ACC112 (cell line): ENCODE results near the gene DGKI.

Source experiments
- H2AFZ ChIP-seq: fragments of 200-600 bp; sonication (generic); one replicate; pipeline ENCODE4 v1.6.0; 2017; ENCODE audit warnings: antibody characterized with exemption, low read length; ENCODE audit not compliant: unreplicated experiment
- H3K27ac ChIP-seq: fragments of 200-600 bp; sonication (generic); 2 replicates; pipeline ENCODE4 v1.5.1; 2014; ENCODE audit warnings: low read depth, mild to moderate bottlenecking, antibody characterized with exemption, low read length, moderate library complexity
- H3K27me3 ChIP-seq: fragments of 200-600 bp; sonication (generic); 2 replicates; pipeline ENCODE4 v1.6.1; 2014; ENCODE audit warnings: mild to moderate bottlenecking, antibody characterized with exemption, low read length, moderate library complexity, mixed read lengths; ENCODE audit not compliant: insufficient read depth
- H3K36me3 ChIP-seq: fragments of 200-600 bp; sonication (generic); 2 replicates; pipeline ENCODE4 v1.6.1; 2016; ENCODE audit warnings: mild to moderate bottlenecking, antibody characterized with exemption, low read length, moderate library complexity, mixed read lengths; ENCODE audit not compliant: insufficient read depth
- H3K4me1 ChIP-seq: fragments of 200-600 bp; sonication (generic); one replicate; pipeline ENCODE4 v1.6.1; 2016; ENCODE audit warnings: low read length, mixed read lengths; ENCODE audit not compliant: insufficient read depth, unreplicated experiment, control insufficient read depth
- H3K4me3 ChIP-seq: fragments of 200-600 bp; sonication (generic); 2 replicates; pipeline ENCODE4 v1.5.1; 2014; ENCODE audit warnings: mild to moderate bottlenecking, low read depth, low read length
- H3K79me2 ChIP-seq: fragments of 200-600 bp; sonication (generic); one replicate; pipeline ENCODE4 v1.6.0; 2016; ENCODE audit warnings: low read length; ENCODE audit not compliant: control insufficient read depth, unreplicated experiment, insufficient read depth

DGKI gene

DNA sequence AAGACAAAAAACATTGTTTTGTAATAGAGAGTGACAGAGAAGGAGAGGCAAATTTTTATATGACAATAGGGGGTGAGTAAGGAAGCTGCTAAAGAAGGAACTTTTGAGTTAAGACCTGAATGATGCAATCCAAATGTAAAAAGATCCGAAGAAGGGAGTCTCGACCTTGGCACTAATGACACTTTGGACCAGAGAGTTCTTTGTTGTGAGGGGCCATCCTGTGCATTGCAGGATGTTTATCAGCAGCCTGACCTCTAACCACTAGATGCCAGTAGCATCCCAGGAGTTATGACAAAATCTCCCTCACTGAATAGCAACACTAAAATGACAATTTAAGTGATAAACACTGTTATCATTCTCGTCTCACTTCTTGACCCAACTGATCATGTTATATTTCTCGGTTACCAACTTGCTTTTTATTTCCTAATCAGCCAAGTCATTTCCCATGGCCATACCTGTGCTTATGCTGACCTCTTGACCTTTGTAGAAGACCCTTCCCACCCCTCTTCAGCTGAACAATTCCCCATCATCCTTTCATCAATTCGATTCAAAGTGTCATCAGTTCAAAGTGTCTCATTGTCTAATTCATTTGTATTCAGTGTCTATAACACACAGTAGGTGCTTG, 30.0 kb downstream of the DGKI start:
- Histone ChIP-seq H3K27ac (no peak overlapping the region), H2AFZ (no peak overlapping the region), H3K79me2 (no peaks in the 10 kb centered on the region), H3K4me3 (no peak overlapping the region), H3K4me1 (peaks cover 43% of the 10 kb centered on the region), H3K36me3 (no peaks in the 10 kb centered on the region), H3K27me3 (no peaks in the 10 kb centered on the region)

DNA sequence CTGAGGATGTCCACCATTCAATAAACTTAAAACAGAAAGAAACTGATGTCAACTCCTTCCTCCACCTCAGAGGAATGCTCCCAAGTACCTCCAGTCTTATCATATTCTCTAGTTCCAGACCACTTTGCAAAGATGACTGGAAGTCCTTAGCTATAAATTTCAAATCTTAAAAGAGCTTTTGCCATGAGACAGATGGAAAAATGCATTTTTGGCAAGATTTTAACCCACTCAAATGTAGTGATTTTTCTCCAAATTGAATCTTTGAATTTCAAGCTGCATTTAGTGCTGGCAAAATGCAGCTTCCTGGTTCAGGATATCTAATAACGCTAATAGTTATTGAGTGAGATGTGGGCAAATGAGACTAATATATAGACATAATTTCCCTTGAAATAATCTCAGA, 33.2 kb downstream of the DGKI start:
- no peak overlapping the region for H2AFZ ChIP-seq
- peaks cover 27% of the 10 kb centered on the region for H3K4me1 ChIP-seq
- no peaks in the 10 kb centered on the region for H3K27me3 ChIP-seq
- no peaks in the 10 kb centered on the region for H3K36me3 ChIP-seq
- H3K27ac ChIP-seq = no peak overlapping the region
- H3K4me3 ChIP-seq = no peak overlapping the region
- H3K79me2 ChIP-seq = no peaks in the 10 kb centered on the region

GRCh38 chr7:137810248-137810647, 36.5 kb downstream of the DGKI start:
- Histone ChIP-seq H3K4me1 (peaks cover 6% of the 10 kb centered on the region), H3K36me3 (no peaks in the 10 kb centered on the region), H3K27ac (no peak overlapping the region), H2AFZ (no peak overlapping the region), H3K27me3 (no peaks in the 10 kb centered on the region), H3K4me3 (no peak overlapping the region), H3K79me2 (no peaks in the 10 kb centered on the region)

GRCh38 chr7:137804836-137805235, 41.9 kb downstream of the DGKI start:
- Histone ChIP-seq H3K4me3 (no peak overlapping the region), H3K36me3 (no peaks in the 10 kb centered on the region), H2AFZ (no peak overlapping the region), H3K27me3 (no peaks in the 10 kb centered on the region), H3K27ac (no peak overlapping the region), H3K79me2 (no peaks in the 10 kb centered on the region), H3K4me1 (peaks cover 10% of the 10 kb centered on the region)

- Histone ChIP-seq H3K36me3 (no peaks in the 10 kb centered on the region), H2AFZ (no peak overlapping the region), H3K79me2 (no peaks in the 10 kb centered on the region), H3K27ac (peak overlapping the region; percentile 14; the same call in 1 of the 2 replicates), H3K27me3 (no peaks in the 10 kb centered on the region), H3K4me3 (no peak overlapping the region), H3K4me1 (peaks cover 10% of the 10 kb centered on the region)
Measured at GRCh38 chr7:137801491-137801890, 45.3 kb downstream of the DGKI start.

GRCh38 chr7:137801003-137801402, 45.8 kb downstream of the DGKI start:
- H3K27ac ChIP-seq = peak overlapping the region; percentile 14; the same call in 1 of the 2 replicates
- H2AFZ ChIP-seq = no peak overlapping the region
- no peaks in the 10 kb centered on the region for H3K79me2 ChIP-seq
- H3K4me3 ChIP-seq = no peak overlapping the region
- peaks cover 10% of the 10 kb centered on the region for H3K4me1 ChIP-seq
- H3K36me3 ChIP-seq = no peaks in the 10 kb centered on the region
- no peaks in the 10 kb centered on the region for H3K27me3 ChIP-seq

GRCh38 chr7:137798073-137798763, 48.6 kb downstream of the DGKI start:
- Histone ChIP-seq H3K36me3 (peaks cover 4% of the 10 kb centered on the region; the same call in 1 of the 2 replicates), H3K4me3 (no peak overlapping the region), H2AFZ (no peak overlapping the region), H3K4me1 (peaks cover 14% of the 10 kb centered on the region), H3K27me3 (no peaks in the 10 kb centered on the region), H3K79me2 (no peaks in the 10 kb centered on the region), H3K27ac (no peak overlapping the region)

- Histone ChIP-seq H3K27me3 (no peaks in the 10 kb centered on the region), H3K4me3 (no peak overlapping the region), H3K4me1 (peaks cover 4% of the 10 kb centered on the region), H3K27ac (no peak overlapping the region), H3K79me2 (no peaks in the 10 kb centered on the region), H2AFZ (no peak overlapping the region), H3K36me3 (peaks cover 4% of the 10 kb centered on the region; the same call in 1 of the 2 replicates)
Measured at GRCh38 chr7:137795211-137795610, 51.6 kb downstream of the DGKI start.

DNA sequence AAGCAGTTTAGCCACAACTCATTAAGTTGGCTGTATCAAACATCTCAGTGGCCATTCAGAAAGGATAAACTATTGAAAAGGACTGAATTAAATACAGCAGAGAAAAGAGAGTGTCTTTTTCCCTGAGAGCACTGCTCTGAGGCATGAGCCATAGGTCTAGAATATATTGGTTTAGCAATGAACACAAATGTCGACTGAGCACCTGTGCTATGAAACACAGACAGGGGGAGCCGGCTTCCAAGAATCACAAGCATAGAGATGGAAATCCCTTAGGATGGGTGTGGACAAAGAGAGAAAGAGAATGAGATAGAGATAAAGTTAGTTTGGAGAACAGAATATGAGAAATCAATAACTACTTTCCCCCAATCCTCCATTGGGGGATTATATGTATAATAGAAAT, 54.8 kb downstream of the DGKI start:
- H3K27me3 ChIP-seq = no peaks in the 10 kb centered on the region
- no peaks in the 10 kb centered on the region for H3K79me2 ChIP-seq
- H3K36me3 ChIP-seq = peaks cover 7% of the 10 kb centered on the region; the same call in 1 of the 2 replicates
- peaks cover 4% of the 10 kb centered on the region for H3K4me1 ChIP-seq
- no peak overlapping the region for H2AFZ ChIP-seq
- no peak overlapping the region for H3K4me3 ChIP-seq
- H3K27ac ChIP-seq = no peak overlapping the region

DNA sequence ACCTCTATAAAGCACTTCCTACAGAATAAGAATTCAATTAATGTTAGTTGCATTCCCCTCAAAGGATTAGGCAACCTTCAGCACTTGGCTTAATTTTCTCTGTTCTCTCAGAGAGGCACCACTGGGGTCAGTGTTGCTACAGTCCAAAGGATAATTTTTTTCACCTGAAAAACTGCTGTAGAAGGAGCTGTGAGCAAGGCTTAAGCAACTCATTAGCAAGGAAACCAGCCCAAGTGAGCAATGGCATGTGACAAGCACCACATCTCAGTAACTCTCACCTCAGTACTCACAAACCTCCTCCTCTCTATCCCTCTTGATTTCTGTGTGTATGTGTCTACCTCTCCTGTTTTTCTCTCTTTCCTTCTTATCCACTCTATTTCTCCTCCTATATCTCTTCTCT, 55.9 kb downstream of the DGKI start:
- Histone ChIP-seq H3K27me3 (no peaks in the 10 kb centered on the region), H3K79me2 (no peaks in the 10 kb centered on the region), H3K4me3 (no peak overlapping the region), H3K36me3 (peaks cover 7% of the 10 kb centered on the region; the same call in 1 of the 2 replicates), H3K4me1 (peaks cover 4% of the 10 kb centered on the region), H2AFZ (no peak overlapping the region), H3K27ac (no peak overlapping the region)
